NCI-H2107 treated with DMSO at 0.1 percent for 48 hours (cell line): ENCODE data around the gene DUSP8.

ENCODE experiments used
- DNase-seq: peaks from one replicate; lab custom pipeline; 2025; ENCODE audit not compliant: unreplicated experiment; lab: John Stamatoyannopoulos, UW

The DUSP8 gene

DNA sequence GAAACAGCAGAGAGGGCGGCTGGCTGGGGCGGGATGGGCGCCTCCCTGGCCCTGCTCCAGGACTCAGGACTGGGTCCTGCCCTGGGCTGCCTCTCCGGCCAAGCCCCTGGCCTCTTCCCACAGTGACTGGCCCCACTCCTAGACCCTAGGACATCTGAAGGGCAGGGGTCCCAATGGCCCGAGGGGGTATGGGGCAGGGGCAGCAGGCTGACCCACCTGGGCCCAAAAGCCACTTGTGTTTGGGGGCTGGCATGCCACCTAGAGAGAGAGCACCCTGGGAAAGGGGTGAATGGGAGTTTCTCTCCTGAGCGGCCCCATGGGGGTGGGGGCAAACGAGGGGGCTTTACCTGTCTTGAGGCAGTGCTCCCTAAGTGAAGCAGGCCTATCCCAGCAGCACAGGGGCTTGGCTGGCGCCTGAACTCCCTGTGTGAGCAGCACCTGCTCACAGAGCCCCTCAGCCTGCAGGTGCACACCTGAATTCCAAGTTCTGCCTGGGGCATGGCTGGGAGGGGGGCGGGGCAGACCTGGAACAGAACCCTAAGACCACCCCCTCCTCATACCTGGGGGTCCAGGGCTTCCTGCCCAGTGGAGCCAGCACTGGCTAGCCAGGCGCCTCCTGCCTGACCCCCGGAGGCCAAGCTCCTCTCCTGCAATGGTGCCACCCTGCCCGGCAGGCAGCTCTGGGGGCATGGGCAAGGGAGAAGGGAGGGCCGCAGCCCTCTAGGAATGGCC, 16.9 kb downstream of the DUSP8 start:
- DNase-seq = no peak

DNA sequence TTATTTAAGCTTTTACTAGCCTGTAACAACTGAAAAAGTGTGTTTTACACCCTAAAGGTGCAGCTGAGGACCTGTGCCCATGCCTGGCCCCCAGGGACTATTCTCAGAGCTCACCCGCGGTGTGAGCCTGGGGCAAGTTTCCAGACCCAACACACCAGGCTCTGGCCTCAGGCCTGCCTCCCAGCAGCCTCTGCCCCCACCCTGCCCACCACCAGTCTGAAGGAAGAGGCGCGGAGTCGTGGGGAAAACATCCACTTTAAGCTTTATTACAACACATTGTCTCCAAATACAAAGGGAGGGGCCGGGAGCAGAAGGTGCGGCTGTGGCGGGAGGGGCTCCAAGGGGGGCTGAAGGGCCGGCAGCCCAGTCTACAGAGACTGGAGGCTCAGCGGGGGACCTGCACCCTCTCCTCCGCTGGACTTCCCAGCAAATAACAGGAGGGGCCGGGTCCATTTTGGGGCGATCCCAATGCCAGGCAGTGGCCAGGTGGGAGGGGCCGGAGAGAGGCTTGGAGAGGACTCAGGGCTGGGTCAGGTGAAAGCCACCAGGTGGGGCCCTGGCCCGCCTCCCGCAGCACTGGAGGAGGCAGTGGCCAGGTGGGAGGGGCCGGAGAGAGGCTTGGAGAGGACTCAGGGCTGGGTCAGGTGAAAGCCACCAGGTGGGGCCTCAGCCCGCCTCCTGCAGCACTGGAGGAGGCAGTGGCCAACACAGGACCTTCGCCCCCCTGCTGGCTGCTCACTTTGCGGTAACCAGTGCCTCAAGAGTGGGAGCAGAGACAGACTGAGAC, 18.1 kb downstream of the DUSP8 start:
- no peak for DNase-seq

DNA sequence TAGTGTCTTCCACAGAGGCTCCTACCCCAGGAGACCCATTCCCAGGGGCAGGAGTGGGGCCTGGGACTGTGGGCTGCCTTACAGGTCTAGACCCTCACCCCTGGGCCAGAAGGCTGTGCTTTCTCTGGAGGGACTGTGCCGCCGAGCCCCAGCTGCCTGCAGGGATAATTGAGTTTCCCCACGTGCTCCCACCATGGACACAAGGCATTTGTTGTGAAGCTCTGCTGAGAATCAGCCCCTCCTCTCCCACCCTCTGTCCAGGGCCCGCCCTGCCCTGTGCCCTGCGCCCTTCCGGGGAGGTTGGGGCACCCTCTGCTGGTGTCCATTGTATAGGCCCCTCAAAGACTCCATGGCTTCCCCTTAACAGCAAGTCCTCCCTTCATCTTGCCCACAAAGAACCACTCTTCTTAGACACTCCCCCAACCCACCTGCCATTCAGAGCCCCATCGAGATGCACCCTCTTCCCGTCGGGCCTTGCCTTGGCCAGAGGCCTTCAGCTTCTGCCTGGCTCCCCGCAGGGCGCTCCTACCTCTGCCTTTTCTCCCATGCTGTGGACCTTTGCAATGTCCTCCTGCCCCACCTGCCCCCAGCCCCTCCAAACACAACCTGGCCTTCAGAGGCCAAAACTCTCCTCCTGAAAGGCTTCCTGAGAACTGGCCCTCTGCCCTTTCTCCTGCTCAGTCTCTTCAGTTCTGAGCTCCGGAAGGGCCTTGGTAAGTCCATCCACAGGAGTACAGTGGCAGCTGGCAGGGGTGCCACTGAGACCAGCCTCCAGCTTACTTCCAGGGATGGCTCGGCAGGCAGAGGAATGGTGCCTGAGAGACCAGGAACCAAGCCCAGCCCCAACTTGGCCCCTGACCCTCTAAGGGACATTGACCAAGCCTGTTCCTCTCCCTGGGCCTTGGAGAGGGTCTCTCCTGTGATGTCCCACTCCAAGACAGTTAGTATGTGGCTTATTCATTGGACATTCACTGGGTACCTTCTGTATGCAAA, 22.4 kb downstream of the DUSP8 start:
- DNase-seq = no peak

DNA sequence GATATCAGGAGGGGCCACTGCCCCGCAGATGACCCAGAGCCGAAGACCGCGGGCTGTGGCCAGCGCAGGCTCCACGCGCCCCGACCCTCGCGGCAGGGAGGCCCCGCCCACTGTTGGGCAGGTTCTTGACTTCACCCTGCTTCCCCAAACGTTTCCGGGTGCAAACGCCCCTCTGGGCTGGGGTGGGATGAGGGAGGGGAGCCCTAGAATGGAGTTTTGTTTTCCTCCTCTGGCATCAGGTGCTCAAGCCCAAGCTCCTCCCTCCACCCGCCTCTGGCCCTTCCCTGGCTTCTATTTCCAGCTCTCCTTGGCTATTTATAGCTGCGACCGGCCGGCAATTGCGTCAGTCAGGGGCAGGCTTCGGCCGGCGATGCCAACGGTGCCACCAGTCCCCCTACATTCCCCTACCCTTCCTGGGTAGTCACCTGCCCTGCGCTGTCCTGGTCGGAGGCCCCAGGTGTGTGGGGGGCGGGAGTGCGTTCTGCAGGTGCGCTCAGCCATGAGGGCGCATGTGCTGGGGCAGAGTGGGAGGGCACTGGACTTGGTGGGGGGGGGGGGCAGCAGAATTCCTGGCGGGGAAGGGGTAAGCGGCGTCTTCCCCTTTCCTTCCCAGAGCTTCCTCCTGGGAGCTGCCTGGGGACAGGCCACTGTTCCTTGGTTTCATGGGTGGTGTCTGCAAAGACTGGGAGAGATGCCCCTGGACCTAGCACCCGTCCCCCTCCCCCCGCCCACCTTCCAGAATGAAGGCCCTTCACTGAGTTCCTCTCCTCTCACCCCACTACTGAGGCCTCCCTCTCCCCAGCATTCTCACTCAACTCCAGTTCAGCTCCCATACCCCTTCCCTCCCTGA, 23.6 kb downstream of the DUSP8 start:
- DNase-seq = peak; percentile 53

DNA sequence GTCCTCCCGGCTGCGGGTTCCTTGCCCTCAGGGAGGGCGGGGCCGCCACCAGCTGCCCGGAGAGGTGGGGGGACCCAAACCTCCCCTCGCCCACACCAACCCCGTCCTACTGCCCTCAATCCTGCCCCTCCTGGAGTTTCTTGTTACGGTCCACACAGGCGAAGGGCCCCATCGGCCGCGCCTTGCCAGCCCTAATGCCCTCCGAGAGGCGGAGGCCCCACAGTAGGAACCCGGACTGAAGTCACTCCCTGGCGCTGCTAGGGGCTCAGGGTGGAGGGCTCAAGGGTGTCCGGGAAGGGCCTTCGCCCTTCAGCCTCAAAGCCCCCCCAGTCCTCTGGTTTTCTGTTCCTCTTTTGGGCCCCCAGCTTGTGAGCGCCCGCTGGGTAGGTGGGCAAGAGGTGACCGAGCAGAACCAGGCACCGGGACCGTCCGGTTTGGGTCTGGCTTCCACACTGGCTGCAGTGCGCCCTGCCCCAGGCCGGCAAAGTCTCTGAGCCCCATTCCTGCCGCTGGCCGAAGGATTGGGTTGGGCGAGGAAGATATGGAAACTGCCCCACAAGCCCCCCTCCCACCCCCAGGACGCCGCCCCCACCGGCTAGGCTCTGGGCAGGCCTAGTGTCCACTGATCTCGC, 24.5 kb downstream of the DUSP8 start:
- no peak for DNase-seq

DNA sequence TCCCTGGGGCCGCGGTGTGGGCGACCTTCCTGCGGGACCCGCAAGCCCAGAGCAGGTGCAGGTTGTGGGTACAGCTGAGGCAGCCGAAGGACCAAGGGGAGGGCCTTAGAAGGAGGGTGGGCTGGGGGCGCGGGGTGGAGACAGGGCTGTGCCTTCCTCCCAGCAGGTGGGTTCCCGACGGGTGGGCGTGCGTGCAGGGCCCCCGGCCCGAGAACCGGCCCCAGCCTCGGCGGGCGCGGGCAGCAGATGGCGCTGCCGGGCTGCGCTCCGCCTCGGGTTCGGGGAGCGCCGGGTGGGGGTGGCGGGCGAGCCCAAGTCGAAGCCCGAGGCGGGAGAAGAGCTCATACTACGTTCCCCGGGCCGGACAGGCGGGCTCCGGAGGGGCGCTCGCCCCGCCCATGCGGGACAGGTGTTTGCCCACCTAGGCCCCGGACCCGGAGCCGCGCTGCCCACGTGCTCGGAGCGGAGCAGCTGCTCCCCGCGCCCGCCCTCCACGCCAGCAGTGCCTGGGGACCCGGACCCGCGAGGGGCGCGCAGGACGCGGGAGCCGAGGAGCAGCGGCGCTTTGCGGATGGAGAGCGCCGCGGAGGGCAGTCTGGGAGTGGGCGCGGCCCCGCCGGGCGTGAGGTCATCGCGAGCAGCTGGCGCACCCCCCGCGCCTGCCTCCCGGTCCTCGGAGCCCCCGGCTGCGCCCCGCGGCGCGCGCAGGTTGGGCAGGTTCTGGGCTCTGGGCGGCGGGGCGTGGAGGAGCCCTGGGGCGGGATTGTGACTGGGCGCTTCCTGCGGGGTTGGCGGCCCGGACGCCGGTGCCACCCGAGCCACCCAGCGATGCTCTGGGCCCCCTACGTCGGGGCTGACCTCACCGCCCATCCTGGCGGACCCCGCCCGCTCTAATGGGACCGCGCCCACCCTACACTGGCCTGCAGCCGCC, 25.3 kb downstream of the DUSP8 start:
- no peak for DNase-seq

DNA sequence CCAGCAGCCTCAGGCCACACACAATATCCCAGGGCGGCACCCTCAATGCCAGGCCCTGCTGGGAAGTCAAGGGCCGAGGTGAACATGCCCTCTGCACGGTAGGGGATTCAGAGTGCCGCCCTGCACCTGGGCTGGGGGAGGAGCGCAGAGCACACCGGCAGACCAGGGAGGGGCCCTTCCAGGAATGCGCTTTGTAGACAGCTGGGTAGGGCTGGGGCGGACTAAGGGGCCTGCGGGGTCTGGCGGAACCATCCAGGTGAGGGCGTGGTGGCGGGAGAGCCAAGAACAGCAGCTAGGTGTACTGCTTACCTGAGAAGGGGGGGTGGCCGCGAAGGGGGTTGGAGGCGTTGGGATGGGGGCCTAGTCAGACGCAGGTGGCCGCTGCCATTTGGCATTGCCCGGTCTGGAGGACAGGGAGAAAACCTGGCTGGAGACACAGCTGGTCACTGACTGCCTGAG, 26.0 kb downstream of the DUSP8 start:
- no peak for DNase-seq

DNA sequence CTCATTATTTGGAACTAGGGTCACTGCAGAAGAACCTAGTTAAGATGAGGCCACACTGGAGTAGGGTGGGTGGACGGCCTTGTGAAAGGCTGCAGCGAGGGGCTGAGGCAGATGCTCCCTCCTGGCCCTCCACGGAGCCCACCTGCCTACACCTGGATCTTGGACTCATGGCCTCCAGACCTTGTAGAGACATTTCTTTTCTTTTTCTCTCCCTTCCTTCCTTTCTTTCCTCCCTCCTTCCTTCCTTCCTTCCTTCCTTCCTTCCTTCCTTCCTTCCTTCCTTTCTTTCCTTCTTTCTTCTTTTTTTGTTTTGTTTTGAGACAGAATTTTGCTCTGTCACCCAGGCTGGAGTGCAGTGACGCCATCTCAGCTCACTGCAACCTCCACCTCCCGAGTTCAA, 26.6 kb downstream of the DUSP8 start:
- DNase-seq = no peak

DNA sequence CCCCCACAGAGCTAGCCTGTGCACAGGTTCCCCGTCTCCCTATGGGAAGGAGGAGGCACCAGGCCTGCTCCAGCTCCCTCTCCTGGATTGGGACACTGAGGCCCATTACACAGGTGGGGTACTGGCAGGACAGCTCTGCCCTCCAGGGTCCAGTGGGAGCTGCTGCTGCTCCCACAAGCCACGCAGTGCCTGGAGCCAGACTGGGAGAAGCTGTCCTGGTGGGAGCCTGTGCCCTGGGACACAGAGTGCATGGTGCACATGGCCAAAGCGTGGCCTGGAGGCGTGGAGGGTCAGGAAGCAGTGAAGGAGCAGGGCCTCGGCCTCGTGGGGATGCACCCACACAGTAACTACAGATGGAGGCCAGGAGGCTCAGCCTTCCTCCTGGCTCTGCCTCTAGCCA, 27.5 kb downstream of the DUSP8 start:
- no peak for DNase-seq

DNA sequence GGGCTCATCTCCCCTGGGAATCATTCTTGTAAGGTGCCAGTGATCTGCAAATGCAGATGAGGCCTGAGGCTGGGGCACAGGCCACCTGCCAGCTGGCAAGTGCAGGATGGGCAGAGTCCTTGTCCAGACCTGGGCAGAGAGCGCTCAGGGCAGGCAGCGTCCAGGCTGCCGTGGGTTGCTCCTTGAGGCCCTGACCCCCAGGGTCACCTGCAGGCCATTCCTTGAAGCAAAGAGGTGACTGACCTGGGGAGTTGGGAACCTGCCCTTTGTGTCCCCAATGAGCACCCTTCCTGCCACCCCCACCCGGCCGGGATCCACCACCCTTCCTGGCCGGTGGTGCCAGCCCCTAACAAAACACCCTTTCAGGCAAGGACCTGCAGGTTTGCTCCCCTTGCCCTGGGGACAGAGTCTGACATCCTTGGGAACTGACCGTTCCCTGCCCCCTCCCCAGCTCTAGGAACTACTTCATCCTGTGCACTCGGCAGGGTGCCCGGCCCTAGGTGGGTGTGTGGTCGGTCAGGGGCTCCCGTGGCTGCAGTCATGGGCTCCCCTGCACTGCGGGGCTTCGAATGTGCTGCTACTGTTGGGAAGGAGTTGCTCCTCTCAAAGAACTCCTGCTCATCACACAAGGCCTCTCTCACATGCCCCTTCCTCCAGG, 28.3 kb downstream of the DUSP8 start:
- no peak for DNase-seq

DNA sequence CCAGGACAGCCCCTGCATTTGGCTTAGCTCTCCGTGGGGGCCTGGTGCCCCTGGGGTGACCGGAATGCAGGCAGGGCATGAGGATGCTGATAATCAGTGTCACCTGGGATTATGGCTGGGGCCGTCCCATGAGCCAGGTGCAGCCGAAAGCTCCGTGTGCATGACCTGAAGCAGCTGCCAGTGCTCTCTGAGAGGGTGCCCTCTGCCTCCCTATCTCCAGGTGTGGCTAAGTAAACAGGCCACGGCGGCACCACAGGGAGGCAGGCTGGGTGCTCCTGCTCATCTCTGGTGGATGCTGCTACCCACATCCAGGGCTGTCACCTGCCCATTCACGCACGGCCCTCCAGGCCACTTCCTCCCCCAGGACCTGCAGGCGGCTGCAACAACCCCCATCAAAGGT, 29.8 kb downstream of the DUSP8 start:
- peak; percentile 40 for DNase-seq

DNA sequence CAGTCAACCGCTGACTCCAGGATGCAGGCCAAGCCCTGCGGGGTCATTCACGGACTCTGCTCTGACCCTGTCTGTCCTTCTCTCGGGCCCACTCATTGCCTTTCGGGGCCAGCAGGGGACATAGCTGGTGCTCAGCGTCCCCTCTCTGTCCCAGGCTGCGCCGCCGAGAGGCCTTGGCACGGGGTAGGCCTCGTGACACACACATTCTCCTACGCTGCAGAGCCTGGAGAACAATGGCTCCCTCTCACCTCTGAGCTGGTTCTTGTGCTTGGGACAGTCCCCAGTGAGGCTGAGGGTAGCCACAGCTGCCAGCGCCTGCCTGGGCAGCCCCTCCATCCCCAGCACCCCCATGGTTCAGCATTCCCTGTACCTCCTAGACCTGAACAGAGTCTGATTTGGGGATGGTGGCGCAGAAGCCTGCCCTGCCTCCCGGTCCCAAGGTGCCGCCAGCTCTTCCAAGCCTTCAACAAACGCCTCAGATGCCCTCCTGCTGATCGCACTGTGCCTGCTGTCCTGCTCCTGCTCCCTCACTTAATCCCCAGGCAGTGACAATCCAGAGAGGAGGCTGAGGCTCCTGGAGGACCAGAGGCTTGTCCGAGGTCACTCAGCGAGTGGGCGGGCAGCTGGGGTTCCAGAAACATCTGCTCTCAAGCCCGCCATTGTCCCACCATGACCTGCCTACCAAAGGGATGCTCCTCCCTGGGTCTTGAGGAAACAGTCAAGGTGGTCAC, 30.4 kb downstream of the DUSP8 start:
- no peak for DNase-seq

DNA sequence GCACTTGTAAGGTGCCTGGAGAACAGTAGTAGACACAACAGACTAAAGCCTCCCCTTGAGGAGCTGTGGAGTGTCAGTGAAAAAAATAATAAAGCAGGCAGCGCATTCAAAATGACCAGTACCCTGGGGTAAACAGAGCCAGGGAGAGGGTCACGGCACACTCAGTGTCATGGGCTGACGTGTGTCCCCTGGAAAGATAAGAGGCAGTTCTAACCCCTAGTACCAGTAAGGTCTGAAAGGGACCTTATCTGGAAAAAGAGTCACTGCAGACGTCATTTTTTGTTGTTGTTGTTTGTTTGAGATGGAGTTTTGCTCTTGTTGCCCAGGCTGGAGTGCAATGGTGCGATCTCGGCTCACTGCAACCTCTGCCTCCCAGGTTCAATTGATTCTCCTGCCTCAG, 32.0 kb downstream of the DUSP8 start:
- no peak for DNase-seq

DNA sequence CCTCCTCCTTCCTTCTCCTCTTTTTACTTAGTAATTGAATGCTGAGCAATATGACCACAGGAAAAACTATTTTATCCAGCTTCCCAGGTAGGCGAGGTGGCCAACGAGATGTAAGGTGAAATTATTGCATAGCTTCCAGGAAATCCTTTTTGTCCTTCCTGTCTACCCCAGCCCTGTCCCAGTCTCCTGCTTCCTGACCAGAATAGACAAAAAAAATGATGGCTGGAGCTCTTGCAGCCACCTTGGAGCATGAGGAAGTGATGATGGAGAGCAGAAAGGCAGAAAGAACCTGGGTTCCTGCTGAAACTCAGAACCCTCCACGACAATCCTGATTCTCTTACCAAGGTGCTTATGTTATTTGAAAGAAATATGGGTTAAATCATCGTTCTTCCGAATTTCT, 33.9 kb downstream of the DUSP8 start:
- DNase-seq = no peak

DNA sequence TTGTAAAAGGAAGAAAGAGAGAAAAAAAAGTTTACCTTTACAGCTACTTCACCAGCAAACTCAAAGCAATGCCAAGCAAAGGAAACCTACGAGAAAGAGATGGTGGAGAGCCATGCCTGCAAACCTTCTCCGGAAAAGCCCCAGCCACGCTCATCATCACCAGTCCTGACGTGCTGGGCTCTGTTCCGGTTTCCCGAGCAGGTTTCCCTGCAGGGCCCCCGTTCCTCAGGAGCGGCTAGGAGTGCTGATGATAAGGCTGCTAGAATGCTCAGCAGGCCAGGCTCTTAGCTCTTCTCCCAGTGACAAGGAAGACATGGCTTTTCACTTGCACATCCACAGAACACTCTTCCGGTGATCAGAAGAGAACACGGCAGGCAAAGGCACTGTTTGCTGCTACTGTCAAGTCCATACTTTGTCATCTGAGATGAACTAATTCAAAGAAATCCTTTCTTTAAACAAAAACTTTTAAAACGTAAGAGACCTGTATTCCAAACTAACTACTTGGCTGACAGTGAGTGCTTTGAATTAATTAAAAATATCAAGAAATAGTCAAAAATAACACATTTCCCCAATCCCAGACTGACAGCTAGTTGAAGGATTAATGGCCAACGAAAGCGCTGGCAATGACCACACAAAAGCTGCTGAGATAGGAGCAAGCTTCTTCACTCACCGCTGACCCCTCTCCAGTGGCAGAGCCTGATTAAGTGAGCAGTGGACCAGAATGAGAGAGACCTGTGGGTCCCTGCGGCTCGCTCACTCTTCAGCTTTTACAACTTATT, 35.8 kb downstream of the DUSP8 start:
- DNase-seq = no peak

DNA sequence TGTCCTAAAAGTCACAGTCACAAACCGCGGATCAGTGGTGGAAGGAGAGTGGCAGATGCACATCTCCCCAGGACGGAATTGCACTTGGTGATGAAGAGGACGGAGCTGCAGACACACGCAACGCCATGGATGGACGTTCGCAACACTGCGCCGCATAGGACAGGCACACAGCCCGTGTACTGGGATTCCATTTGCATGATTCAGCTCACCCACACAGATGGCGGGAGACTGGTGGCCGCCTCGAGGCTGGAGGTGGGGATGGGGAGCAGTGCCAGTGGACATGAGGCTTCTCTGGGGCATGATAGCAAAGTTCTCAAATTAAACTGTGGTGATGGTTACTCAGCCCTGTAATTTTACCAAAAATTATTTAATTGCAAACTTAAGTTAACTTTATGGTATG, 37.4 kb downstream of the DUSP8 start:
- DNase-seq = no peak

DNA sequence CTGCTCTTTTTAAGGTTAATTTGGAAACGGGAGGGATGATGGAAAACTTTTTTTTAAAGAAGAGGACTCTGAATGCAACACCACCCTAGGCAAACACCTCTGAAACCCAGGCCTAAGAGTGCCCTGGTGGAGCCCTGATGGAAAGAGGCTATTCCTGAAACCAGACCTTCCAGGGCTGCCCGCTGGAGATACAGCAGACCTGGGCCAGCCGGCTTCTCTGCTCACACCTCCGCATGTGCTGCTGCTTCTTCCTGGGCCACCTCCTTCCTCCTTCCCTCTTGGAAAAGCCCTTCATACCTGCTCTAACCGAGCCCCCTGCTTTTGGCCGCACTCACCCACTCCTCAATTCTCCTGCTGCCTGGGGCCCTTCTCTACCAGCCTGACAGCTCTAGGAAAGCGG, 37.9 kb downstream of the DUSP8 start:
- DNase-seq = no peak
